ENCODE results near the gene BRPF1. TPM values are rescaled to one million over a fixed set of nuclear protein-coding genes. Genes with fewer than 3 reads are reported as not detected.

Gene BRPF1
- total and polyA plus RNA-seq, 2 donors from 2014 or later: 6.2 to 22.4 TPM

GRCh38 chr3:9687514-9687913 lies 44.0 kb upstream of the BRPF1 start:
- Histone ChIP-seq H3K9ac (ENCODE audit: low read length in 3 of 3) (no peak overlapping the region), H3K27ac (ENCODE audit: low read depth in 2 of 2, low read length in 2 of 2) (no peak overlapping the region), H3K27me3 (ENCODE audit: control insufficient read depth, insufficient read depth, low read length) (no peaks in the 10 kb centered on the region), H3K36me3 (ENCODE audit: control insufficient read depth in 2 of 3, insufficient read depth in 3 of 3, low read length in 3 of 3) (peaks cover 0 to 88% (median 75%) of the 10 kb centered on the region in 3 donors), H3K4me1 (ENCODE audit: control insufficient read depth in 2 of 3, insufficient read depth in 2 of 3, low read depth in 1 of 3, low read length in 3 of 3) (no peaks in the 10 kb centered on the region), H3K9me3 (ENCODE audit: control insufficient read depth in 2 of 3, insufficient read depth in 1 of 3, low read length in 3 of 3) (no peaks in the 10 kb centered on the region), H3K4me3 (ENCODE audit: low read length in 3 of 3) (no peak overlapping the region)
- intact Hi-C loops (cut with DNase I): no loop called here
- no peak for FAIRE-seq
- no peak for TF ChIP-seq CTCF (IDR thresholded peaks at IDR 0.05; ENCODE audit: borderline replicate concordance, extremely low read depth, insufficient read depth)
- no peak for DNase-seq

GRCh38 chr3:9688961-9689360 lies 42.6 kb upstream of the BRPF1 start:
- no peak for TF ChIP-seq CTCF (IDR thresholded peaks at IDR 0.05; ENCODE audit: borderline replicate concordance, extremely low read depth, insufficient read depth)
- Histone ChIP-seq H3K9ac (ENCODE audit: low read length in 3 of 3) (no peak overlapping the region), H3K36me3 (ENCODE audit: control insufficient read depth in 2 of 3, insufficient read depth in 3 of 3, low read length in 3 of 3) (peaks cover 0 to 89% (median 77%) of the 10 kb centered on the region in 3 donors), H3K4me1 (ENCODE audit: control insufficient read depth in 2 of 3, insufficient read depth in 2 of 3, low read depth in 1 of 3, low read length in 3 of 3) (no peaks in the 10 kb centered on the region), H3K4me3 (ENCODE audit: low read length in 3 of 3) (no peak overlapping the region), H3K9me3 (ENCODE audit: control insufficient read depth in 2 of 3, insufficient read depth in 1 of 3, low read length in 3 of 3) (no peaks in the 10 kb centered on the region), H3K27me3 (ENCODE audit: control insufficient read depth, insufficient read depth, low read length) (no peaks in the 10 kb centered on the region), H3K27ac (ENCODE audit: low read depth in 2 of 2, low read length in 2 of 2) (no peak overlapping the region)
- intact Hi-C loops (cut with DNase I): no loop called here
- DNase-seq (peak in 1 of 5 donors; percentile 53), FAIRE-seq (no peak)

- H3K4me3 ChIP-seq (ENCODE audit: low read length in 3 of 3): no peak overlapping the region
- intact Hi-C loops (cut with DNase I): no loop called here
- no peaks in the 10 kb centered on the region for H3K9me3 ChIP-seq (ENCODE audit: control insufficient read depth in 2 of 3, insufficient read depth in 1 of 3, low read length in 3 of 3)
- no peak for FAIRE-seq
- H3K36me3 ChIP-seq (ENCODE audit: control insufficient read depth in 2 of 3, insufficient read depth in 3 of 3, low read length in 3 of 3): peaks cover 0 to 87% (median 71%) of the 10 kb centered on the region in 3 donors
- peak in 1 of 5 donors; percentile 38 for DNase-seq
- no peak overlapping the region for H3K27ac ChIP-seq (ENCODE audit: low read depth in 2 of 2, low read length in 2 of 2)
- H3K27me3 ChIP-seq (ENCODE audit: control insufficient read depth, insufficient read depth, low read length): no peaks in the 10 kb centered on the region
- no peak overlapping the region for H3K9ac ChIP-seq (ENCODE audit: low read length in 3 of 3)
- H3K4me1 ChIP-seq (ENCODE audit: control insufficient read depth in 2 of 3, insufficient read depth in 2 of 3, low read depth in 1 of 3, low read length in 3 of 3): no peaks in the 10 kb centered on the region
- TF ChIP-seq CTCF (IDR thresholded peaks at IDR 0.05; ENCODE audit: borderline replicate concordance, extremely low read depth, insufficient read depth): no peak
Measured at GRCh38 chr3:9689757-9690156, 41.8 kb upstream of the BRPF1 start.

All from kidney (tissue), 14 donors.